B cell (primary cell): Measurements from ENCODE around the gene PSMD1. TPM values are rescaled to one million over a fixed set of nuclear protein-coding genes. Genes with fewer than 3 reads are reported as not detected.

Source experiments
- ATAC-seq: fragments of 200-7000 bp; cut with Tn5 transposase; one replicate; pipeline ENCODE4 v1.10.0; 2021; ENCODE audit warnings: low read depth, mild to moderate bottlenecking, moderate number of reproducible peaks, moderate library complexity
- CTCF ChIA-PET: fragments of 350-600 bp; sonication (Branson Sonifier 250); formaldehyde crosslinking; loops from one replicate; lab custom pipeline; 2021; ENCODE audit warnings: antibody characterized with exemption, inconsistent platforms; lab: Charles Lee
- POLR2A ChIA-PET: fragments of 350-600 bp; sonication (Branson Sonifier 250); formaldehyde crosslinking; loops from one replicate; lab custom pipeline; 2021; ENCODE audit warnings: antibody characterized with exemption; lab: Charles Lee
- DNase-seq: peaks from one replicate; pipeline ENCODE4 v3.0.0; 2013
- H2AFZ ChIP-seq: 2 replicates; pipeline ENCODE4 v1.6.1; 2012; ENCODE audit warnings: mild to moderate bottlenecking, low read depth, low read length; ENCODE audit not compliant: insufficient read depth, poor library complexity, severe bottlenecking
- H3K27ac ChIP-seq, 2 donors: 1 replicate in 1 of 2; 2 replicates in 1 of 2; pipeline ENCODE4 v1.5.1; 2012 to 2013; ENCODE audit warnings: low read length in 2 of 2, mild to moderate bottlenecking in 2 of 2, moderate library complexity in 1 of 2
- H3K27me3 ChIP-seq, 4 experiments: fragments of 200-600 bp in 1 of 4; sonication (generic) in 1 of 4; replicated peaks in 1 of 4; 1 replicate in 2 of 4; 2 replicates in 2 of 4; pipeline versions ENCODE4 v1.6.1 to v1.7.0; 2013 to 2016; ENCODE audit warnings: low read length in 3 of 4, mild to moderate bottlenecking in 2 of 4, mixed read lengths in 1 of 4, moderate library complexity in 1 of 4; ENCODE audit not compliant: insufficient read depth in 4 of 4, control insufficient read depth in 3 of 4; ENCODE audit errors: control extremely low read depth in 1 of 4
- H3K36me3 ChIP-seq, 2 experiments: replicated peaks in 1 of 2; 1 replicate in 1 of 2; 2 replicates in 1 of 2; pipeline versions ENCODE4 v1.6.1 to v1.7.1; 2013; ENCODE audit warnings: low read length in 1 of 2; ENCODE audit not compliant: insufficient read depth in 2 of 2, control insufficient read depth in 1 of 2; ENCODE audit errors: control extremely low read depth in 1 of 2, extremely low read depth in 1 of 2
- H3K4me1 ChIP-seq, 2 donors: fragments of 200-600 bp in 1 of 2; sonication (generic) in 1 of 2; 1 replicate in 1 of 2; 2 replicates in 1 of 2; pipeline versions ENCODE4 v1.5.1 to v1.6.1; 2013 to 2017; ENCODE audit warnings: low read length in 2 of 2; ENCODE audit not compliant: control insufficient read depth in 2 of 2, insufficient read depth in 2 of 2
- H3K4me2 ChIP-seq: replicated peaks from 2 replicates; pipeline ENCODE3; 2012; ENCODE audit warnings: mild to moderate bottlenecking, low read depth, low read length; ENCODE audit not compliant: poor library complexity, severe bottlenecking
- H3K4me3 ChIP-seq, 5 experiments: fragments of 200-600 bp in 1 of 5; sonication (generic) in 1 of 5; 1 replicate in 3 of 5; 2 replicates in 2 of 5; pipeline versions ENCODE4 v1.5.1 to v1.7.0; 2011 to 2016; ENCODE audit warnings: low read length in 4 of 5, mild to moderate bottlenecking in 4 of 5, low read depth in 2 of 5, control low read depth in 1 of 5, moderate library complexity in 1 of 5; ENCODE audit not compliant: insufficient read depth in 1 of 5; ENCODE audit errors: control extremely low read depth in 1 of 5, extremely low read depth in 1 of 5
- H3K79me2 ChIP-seq: fragments of 200-600 bp; sonication (generic); one replicate; pipeline ENCODE4 v1.6.0; 2016; ENCODE audit warnings: low read length; ENCODE audit not compliant: control insufficient read depth, insufficient read depth
- H3K9ac ChIP-seq: fragments of 200-600 bp; sonication (generic); 2 replicates; pipeline ENCODE4 v1.6.1; 2017; ENCODE audit warnings: mild to moderate bottlenecking, low read length, moderate library complexity
- H3K9me3 ChIP-seq, 3 donors: one replicate each; pipeline versions ENCODE4 v1.6.1 to v1.7.1; 2013; ENCODE audit warnings: low read length in 2 of 3; ENCODE audit not compliant: control insufficient read depth in 2 of 3, insufficient read depth in 1 of 3; ENCODE audit errors: control extremely low read depth in 1 of 3
- H4K20me1 ChIP-seq: 2 replicates; pipeline ENCODE4 v1.6.0; 2012; ENCODE audit warnings: mild to moderate bottlenecking, low read length; ENCODE audit not compliant: insufficient read depth, control insufficient read depth, poor library complexity, severe bottlenecking
- H3K27ac Mint-ChIP-seq: one replicate; pipeline ENCODE4 v1.8.0; 2021; ENCODE audit warnings: mixed read lengths
- H3K27me3 Mint-ChIP-seq: one replicate; pipeline ENCODE4 v1.8.0; 2021; ENCODE audit warnings: mixed read lengths
- H3K4me1 Mint-ChIP-seq: one replicate; pipeline ENCODE4 v1.8.0; 2021; ENCODE audit warnings: mixed read lengths
- H3K4me3 Mint-ChIP-seq: one replicate; pipeline ENCODE4 v1.8.0; 2021; ENCODE audit warnings: mixed read lengths
- H3K9me3 Mint-ChIP-seq: one replicate; pipeline ENCODE4 v1.8.0; 2022; ENCODE audit warnings: mixed read lengths; ENCODE audit not compliant: insufficient read depth
- CTCF ChIP-seq: fragments of 200-600 bp; IDR thresholded peaks from one replicate; pipeline ENCODE4 v1.8.0; 2022; ENCODE audit warnings: antibody characterized with exemption, mild to moderate bottlenecking
- EZH2 ChIP-seq: IDR thresholded peaks from 2 replicates; pipeline ENCODE4 v1.6.1; 2012; ENCODE audit warnings: borderline replicate concordance, low read depth, mild to moderate bottlenecking, moderate library complexity, low read length; ENCODE audit not compliant: insufficient read depth, poor library complexity, severe bottlenecking
- WGBS: methylation state at CpG from one replicate; pipeline ENCODE4 v1.1.5; 2013; ENCODE audit warnings: missing lambda C conversion rate; ENCODE audit not compliant: insufficient coverage; 5-methylcytosine and 5-hydroxymethylcytosine counted together
- intact Hi-C: fragments of 100-400 bp; cut with micrococcal nuclease; formaldehyde crosslinking; loops from one replicate; pipeline ENCODE4 v1.10.0; 2022
- polyA plus RNA-seq: library from polyadenylated mRNA; depleted of rRNA; stranded (reverse); fragments of >200 nt; gene quantifications from 2 replicates; pipeline ENCODE4 v1.2.3, GENCODE V29; 2012
- total RNA-seq, 2 donors: library from RNA; stranded (reverse); fragments of 120-200 nt in 1 of 2; gene quantifications; 1 replicate in 1 of 2; 2 replicates in 1 of 2; pipeline versions ENCODE4 v1.2.3 to v1.2.4, GENCODE V29; 2013 to 2022

PSMD1 gene
- total and polyA plus RNA-seq, 2 donors (not counting 1 experiment from before 2014, with no cell fraction given) = 21.5 to 48.2 TPM

- H3K4me2 ChIP-seq = peak overlapping the region; percentile 83
- peaks cover 8 to 12% of the 10 kb centered on the region in 2 donors for H3K4me1 ChIP-seq
- Mint-ChIP-seq H3K27ac (no peak overlapping the region), H3K4me1 (peaks cover 10% of the 10 kb centered on the region), H3K4me3 (peak overlapping the region; percentile 95), H3K9me3 (no peaks in the 10 kb centered on the region), H3K27me3 (peaks cover 7% of the 10 kb centered on the region)
- H4K20me1 ChIP-seq = no peaks in the 10 kb centered on the region
- peaks cover 0 to 3% (median 0%) of the 10 kb centered on the region in 4 experiments for H3K27me3 ChIP-seq
- no peak overlapping the region for H3K27ac ChIP-seq
- intact Hi-C loops = no loop called here
- H3K36me3 ChIP-seq = no peaks in the 10 kb centered on the region
- H3K9ac ChIP-seq = peak overlapping the region; percentile 85
- DNase-seq (no peak), ATAC-seq (no peak)
- TF ChIP-seq CTCF = no peak
- no peak for TF ChIP-seq EZH2
- no peaks in the 10 kb centered on the region for H3K79me2 ChIP-seq
- ChIA-PET POLR2A (no interaction called here), CTCF (no interaction called here)
- peak overlapping the region in 3 of 5 experiments; percentile 68 to 94 (median 72) for H3K4me3 ChIP-seq
- WGBS = 79% methylated on average over 4 of the region's 5 CpGs
- H3K9me3 ChIP-seq = no peaks in the 10 kb centered on the region
- H2AFZ ChIP-seq = peak overlapping the region; percentile 96
Measured at GRCh38 chr2:231199219-231199618, 142.6 kb downstream of the PSMD1 start.

DNA sequence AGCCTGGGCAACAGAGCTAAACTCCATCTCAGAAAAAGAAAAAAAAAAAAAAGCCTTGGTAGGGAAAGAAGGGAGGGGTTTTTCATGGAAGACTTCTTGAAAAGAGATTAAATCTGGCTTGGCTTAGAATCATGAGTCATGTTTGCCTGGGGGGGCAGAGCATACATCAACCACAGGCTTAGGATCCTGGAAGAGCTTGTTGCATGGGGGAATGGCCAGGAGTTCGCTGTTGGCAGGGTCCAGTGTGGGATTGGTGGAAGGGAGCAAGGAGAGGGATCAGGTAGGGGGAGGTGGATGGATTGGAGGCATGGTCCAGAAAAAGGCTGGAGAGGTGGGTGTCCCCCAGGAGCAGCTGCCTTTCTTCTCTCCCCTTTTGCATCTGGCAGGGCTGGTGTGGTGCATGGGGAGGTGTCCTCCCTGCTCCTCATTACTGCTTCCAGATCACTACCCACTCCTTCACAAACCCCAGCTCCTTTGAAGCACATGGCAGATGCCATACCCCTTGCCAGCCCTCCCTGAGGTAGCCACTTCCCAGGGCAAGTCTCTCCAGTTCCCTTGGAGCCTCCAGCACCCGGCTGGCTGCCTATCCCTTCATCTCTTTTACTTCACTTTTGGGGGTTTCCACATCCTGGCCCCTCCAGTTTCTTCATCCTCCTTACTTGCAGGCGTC lies 144.3 kb downstream of the PSMD1 start:
- intact Hi-C loops = no loop called here
- Mint-ChIP-seq H3K4me3 (no peak overlapping the region), H3K27ac (no peak overlapping the region), H3K9me3 (no peaks in the 10 kb centered on the region), H3K27me3 (peaks cover 7% of the 10 kb centered on the region), H3K4me1 (peaks cover 10% of the 10 kb centered on the region)
- WGBS = 80% methylated on average over 3 of the region's 3 CpGs
- H3K4me2 ChIP-seq = no peak overlapping the region
- no peak for TF ChIP-seq CTCF
- TF ChIP-seq EZH2 = no peak
- ChIA-PET POLR2A (no interaction called here), CTCF (no interaction called here)
- no peaks in the 10 kb centered on the region for H3K9me3 ChIP-seq
- no peak overlapping the region for H3K27ac ChIP-seq
- H3K27me3 ChIP-seq = peaks cover 0 to 2% (median 0%) of the 10 kb centered on the region in 4 experiments
- H4K20me1 ChIP-seq = no peaks in the 10 kb centered on the region
- H3K4me3 ChIP-seq = no peak overlapping the region
- H3K79me2 ChIP-seq = no peaks in the 10 kb centered on the region
- H3K36me3 ChIP-seq = no peaks in the 10 kb centered on the region
- peaks cover 8 to 12% of the 10 kb centered on the region in 2 donors for H3K4me1 ChIP-seq
- H2AFZ ChIP-seq = no peak overlapping the region
- DNase-seq = no peak
- H3K9ac ChIP-seq = no peak overlapping the region
- no peak for ATAC-seq
